Keratinocyte (primary cell): ENCODE data around the gene NYNRIN. TPM values are rescaled to one million over a fixed set of nuclear protein-coding genes. Genes with fewer than 3 reads are reported as not detected.

Experiments used
- DNase-seq: peaks from one replicate; pipeline ENCODE4 v3.0.0-alpha.2; 2011; ENCODE audit warnings: low read depth, missing footprints, low spot score
- FAIRE-seq: peaks from 2 replicates; lab custom pipeline; 2011; peaks lifted over from hg19 to GRCh38; lab: Jason Lieb, UNC
- H2AFZ ChIP-seq: 2 replicates; pipeline ENCODE4 v1.6.0; 2012; ENCODE audit warnings: low read length, control low read depth, inconsistent platforms; ENCODE audit not compliant: control insufficient read depth
- H3K27ac ChIP-seq: 2 replicates; pipeline ENCODE4 v1.5.1; 2011; ENCODE audit warnings: low read length; ENCODE audit not compliant: control insufficient read depth, insufficient read depth
- H3K27me3 ChIP-seq: 3 replicates; pipeline ENCODE4 v1.6.0; 2011; ENCODE audit warnings: low read length; ENCODE audit not compliant: control insufficient read depth, insufficient read depth; ENCODE audit errors: extremely low read depth
- H3K36me3 ChIP-seq, 2 experiments: 2 replicates in 1 of 2; 3 replicates in 1 of 2; pipeline ENCODE4 v1.5.1; 2011; ENCODE audit warnings: low read length in 2 of 2, mild to moderate bottlenecking in 1 of 2; ENCODE audit not compliant: control insufficient read depth in 2 of 2, insufficient read depth in 2 of 2; ENCODE audit errors: extremely low read depth in 1 of 2
- H3K4me1 ChIP-seq: 3 replicates; pipeline ENCODE4 v1.5.1; 2011; ENCODE audit warnings: low read length; ENCODE audit not compliant: control insufficient read depth, insufficient read depth; ENCODE audit errors: extremely low read depth
- H3K4me2 ChIP-seq: 3 replicates; pipeline ENCODE4 v1.6.0; 2011; ENCODE audit warnings: low read depth, low read length; ENCODE audit not compliant: control insufficient read depth, insufficient read depth; ENCODE audit errors: extremely low read depth
- H3K4me3 ChIP-seq, 3 experiments: fragments of 200-600 bp in 1 of 3; sonication (generic) in 1 of 3; 2 replicates in 2 of 3; 3 replicates in 1 of 3; pipeline ENCODE4 v1.5.1; 2011 to 2016; ENCODE audit warnings: low read length in 3 of 3, mild to moderate bottlenecking in 3 of 3, control low read depth in 2 of 3, inconsistent platforms in 1 of 3, low read depth in 1 of 3, mixed read lengths in 1 of 3, mixed run types in 1 of 3, moderate library complexity in 1 of 3; ENCODE audit not compliant: control insufficient read depth in 2 of 3, insufficient read depth in 2 of 3; ENCODE audit errors: extremely low read depth in 1 of 3
- H3K79me2 ChIP-seq: 2 replicates; pipeline ENCODE4 v1.6.0; 2012; ENCODE audit warnings: low read length; ENCODE audit not compliant: control insufficient read depth, insufficient read depth
- H3K9ac ChIP-seq: 3 replicates; pipeline ENCODE4 v1.6.0; 2011; ENCODE audit warnings: low read length; ENCODE audit not compliant: control insufficient read depth, insufficient read depth; ENCODE audit errors: extremely low read depth
- H3K9me1 ChIP-seq: 3 replicates; pipeline ENCODE4 v1.6.0; 2011; ENCODE audit warnings: low read length; ENCODE audit not compliant: control insufficient read depth, insufficient read depth; ENCODE audit errors: extremely low read depth
- H3K9me3 ChIP-seq: 2 replicates; pipeline ENCODE4 v1.5.1; 2012; ENCODE audit warnings: low read depth, low read length; ENCODE audit not compliant: control insufficient read depth
- H4K20me1 ChIP-seq: 3 replicates; pipeline ENCODE4 v1.6.0; 2011; ENCODE audit warnings: low read length; ENCODE audit not compliant: control insufficient read depth, insufficient read depth; ENCODE audit errors: extremely low read depth
- CTCF ChIP-seq, 3 experiments: IDR thresholded peaks in 1 of 3; conservative IDR thresholded peaks in 1 of 3; optimal IDR thresholded peaks in 1 of 3; 2 replicates in 2 of 3; 3 replicates in 1 of 3; pipeline versions ENCODE3 to v1.5.1; 2011; ENCODE audit warnings: low read length in 3 of 3, mild to moderate bottlenecking in 3 of 3, moderate library complexity in 2 of 3, control low read depth in 1 of 3, inconsistent platforms in 1 of 3; ENCODE audit not compliant: insufficient read depth in 2 of 3; ENCODE audit errors: extremely low read depth in 1 of 3
- EZH2 ChIP-seq: IDR thresholded peaks from one replicate; pipeline ENCODE4 v1.6.1; 2012; ENCODE audit warnings: inconsistent platforms, mild to moderate bottlenecking, low read length, moderate library complexity
- dilution Hi-C: fragments of 300-500 bp; cut with MboI; formaldehyde crosslinking; loops from one replicate; pipeline ENCODE4 v1.7.0; 2020; ENCODE audit warnings: low sequenced_read_pairs; ENCODE audit not compliant: extremely low pct_ligation_motif_present
- polyA plus RNA-seq, 5 experiments: library from polyadenylated mRNA; depleted of rRNA in 3 of 5; stranded (reverse) in 3 of 5; stranded (forward) in 1 of 5; unstranded in 1 of 5; fragments of >200 nt; gene quantifications; 1 replicate in 1 of 5; 2 replicates in 3 of 5; 3 replicates in 1 of 5; pipeline versions ENCODE4 v1.2.1 to v1.2.3, GENCODE V29; 2011 to 2012; ENCODE audit warnings: missing spikeins in 2 of 5, low read depth in 1 of 5, low replicate concordance in 1 of 5

Gene NYNRIN
- polyA plus RNA-seq, 1 donor (not counting 4 experiments of a cell fraction or from before 2014, with no cell fraction given), result 4.9 TPM

GRCh38 chr14:24436355-24437019, 37.7 kb downstream of the NYNRIN start:
- H3K9ac ChIP-seq, result no peak overlapping the region
- no peaks in the 10 kb centered on the region for H3K27me3 ChIP-seq
- H4K20me1 ChIP-seq, result no peaks in the 10 kb centered on the region
- no peaks in the 10 kb centered on the region for H3K9me1 ChIP-seq
- FAIRE-seq (peak; percentile 43), DNase-seq (no peak)
- H3K79me2 ChIP-seq, result peaks cover 28% of the 10 kb centered on the region
- TF ChIP-seq CTCF (optimal IDR thresholded peaks at IDR 0.05 in 1 of 3, IDR thresholded peaks at IDR 0.05 in 1 of 3, conservative IDR thresholded peaks at IDR 0.05 in 1 of 3; ENCODE audit: extremely low read depth in 1 of 3, insufficient read depth in 2 of 3, low read length in 3 of 3), result peak; percentile 54 to 83 (median 66)
- no peak for TF ChIP-seq EZH2
- no peak overlapping the region for H2AFZ ChIP-seq
- peaks cover 16% of the 10 kb centered on the region for H3K4me1 ChIP-seq
- dilution Hi-C loops, result no loop called here
- H3K4me2 ChIP-seq, result no peak overlapping the region
- H3K27ac ChIP-seq, result no peak overlapping the region
- peaks cover 50 to 74% of the 10 kb centered on the region in 2 experiments for H3K36me3 ChIP-seq
- no peaks in the 10 kb centered on the region for H3K9me3 ChIP-seq
- H3K4me3 ChIP-seq, result no peak overlapping the region

GRCh38 chr14:24437020-24437735, 38.4 kb downstream of the NYNRIN start:
- Histone ChIP-seq H3K79me2 (peaks cover 24% of the 10 kb centered on the region), H3K4me2 (no peak overlapping the region), H3K36me3 (peaks cover 50 to 74% of the 10 kb centered on the region in 2 experiments), H3K4me1 (peaks cover 16% of the 10 kb centered on the region), H3K9me3 (no peaks in the 10 kb centered on the region), H3K27me3 (no peaks in the 10 kb centered on the region), H3K4me3 (no peak overlapping the region), H3K9ac (no peak overlapping the region), H3K9me1 (no peaks in the 10 kb centered on the region), H2AFZ (no peak overlapping the region), H4K20me1 (no peaks in the 10 kb centered on the region), H3K27ac (no peak overlapping the region)
- dilution Hi-C loops, result no loop called here
- TF ChIP-seq EZH2, result no peak
- no peak for TF ChIP-seq CTCF (optimal IDR thresholded peaks at IDR 0.05 in 1 of 3, IDR thresholded peaks at IDR 0.05 in 1 of 3, conservative IDR thresholded peaks at IDR 0.05 in 1 of 3; ENCODE audit: extremely low read depth in 1 of 3, insufficient read depth in 2 of 3, low read length in 3 of 3)
- no peak for DNase-seq
- no peak for FAIRE-seq
